Measurements from ENCODE around the gene LOXL4. TPM values are rescaled to one million over a fixed set of nuclear protein-coding genes. Genes with fewer than 3 reads are reported as not detected.

Gene LOXL4
- total RNA-seq, 1 donor from 2014 or later: 6.2 TPM

Other genes with a start within 250 kb of the LOXL4 start
- 128 TPM for gene CRTAC1, start 237.6 kb downstream of the LOXL4 start, total RNA-seq
- 13.7 TPM for gene R3HCC1L, start 133.5 kb downstream of the LOXL4 start, total RNA-seq
- gene PYROXD2, start 147.0 kb upstream of the LOXL4 start, total RNA-seq: 13.0 TPM
- 77.7 TPM for gene HPS1, start 178.7 kb upstream of the LOXL4 start, total RNA-seq

All from upper lobe of right lung (tissue), 1 donor.